Activated CD4-positive, CD25-positive, alpha-beta regulatory T cell (primary cell): ENCODE results near the gene ZNF579.

Experiments
- DNase-seq, 4 experiments: peaks; one replicate each; lab custom pipeline; 2025; lab: John Stamatoyannopoulos, UW

Gene ZNF579

GRCh38 chr19:55580628-55581144 is at the start of gene ZNF579:
ZNF579 (minus strand) TSS chr19:55580848; CDS start chr19:55579639, 1,209 bp downstream.
- DNase-seq: peak; percentile 37 to 75 (median 58)

GRCh38 chr19:55626350-55626749 is 45.7 kb upstream of the ZNF579 start:
- no peak for DNase-seq

- no peak for DNase-seq
Observed at GRCh38 chr19:55625004-55625326, 44.3 kb upstream of the ZNF579 start.

GRCh38 chr19:55624109-55625003 is 43.7 kb upstream of the ZNF579 start, which contains the start of gene ZNF784:
ZNF784 (minus strand) TSS chr19:55624566; CDS start chr19:55624561, 5 bp downstream.
- DNase-seq: peak; percentile 89 to 94 (median 92)

GRCh38 chr19:55623561-55623960 is 42.9 kb upstream of the ZNF579 start:
- no peak for DNase-seq

GRCh38 chr19:55623130-55623529 is 42.5 kb upstream of the ZNF579 start:
- DNase-seq: no peak

- DNase-seq: no peak
Observed at GRCh38 chr19:55622242-55622969, 41.8 kb upstream of the ZNF579 start.

GRCh38 chr19:55621673-55622231 is 41.1 kb upstream of the ZNF579 start:
- DNase-seq: no peak

GRCh38 chr19:55621205-55621672 is 40.6 kb upstream of the ZNF579 start:
- DNase-seq: no peak

- DNase-seq: no peak
Observed at GRCh38 chr19:55620410-55621204, 40.0 kb upstream of the ZNF579 start.

GRCh38 chr19:55619286-55619685 is 38.6 kb upstream of the ZNF579 start:
- no peak for DNase-seq

GRCh38 chr19:55618426-55618825 is 37.8 kb upstream of the ZNF579 start:
- no peak for DNase-seq

GRCh38 chr19:55617426-55617825 is 36.8 kb upstream of the ZNF579 start:
- no peak for DNase-seq

GRCh38 chr19:55616395-55616875 is 35.8 kb upstream of the ZNF579 start:
- DNase-seq: no peak

- DNase-seq: no peak
Observed at GRCh38 chr19:55615543-55616394, 35.1 kb upstream of the ZNF579 start.

- DNase-seq: no peak
Observed at GRCh38 chr19:55614711-55615542, 34.3 kb upstream of the ZNF579 start.

- DNase-seq: no peak
Observed at GRCh38 chr19:55613930-55614710, 33.5 kb upstream of the ZNF579 start.

GRCh38 chr19:55613396-55613795 is 32.7 kb upstream of the ZNF579 start:
- no peak for DNase-seq
